Stomach (tissue), 9 donors: ENCODE measurements around the gene ABCD4. TPM values are rescaled to one million over a fixed set of nuclear protein-coding genes. Genes with fewer than 3 reads are reported as not detected.

ENCODE experiments used
- DNase-seq, 2 donors: peaks; one replicate each; pipeline versions ENCODE4 v3.0.0 to v3.0.0-alpha.2; 2013 to 2019
- H3K27ac ChIP-seq, 5 donors: fragments of 200-600 bp in 4 of 5; sonication (generic) in 4 of 5; one replicate each; pipeline ENCODE4 v1.5.1; 2013 to 2019; ENCODE audit warnings: mild to moderate bottlenecking in 1 of 5, moderate library complexity in 1 of 5
- H3K27me3 ChIP-seq, 3 donors: fragments of 200-600 bp; sonication (generic); one replicate each; pipeline ENCODE4 v1.5.1; 2017 to 2019; ENCODE audit warnings: mixed run types in 1 of 3
- H3K36me3 ChIP-seq, 4 donors: fragments of 200-600 bp; sonication (generic); 1 replicate in 3 of 4; 2 replicates in 1 of 4; pipeline ENCODE4 v1.5.1; 2016 to 2019
- H3K4me1 ChIP-seq, 4 donors: fragments of 200-600 bp; sonication (generic); one replicate each; pipeline ENCODE4 v1.5.1; 2016 to 2019
- H3K4me3 ChIP-seq, 4 donors: fragments of 200-600 bp; sonication (generic) in 3 of 4; one replicate each; pipeline ENCODE4 v1.5.1; 2016 to 2019; ENCODE audit warnings: mild to moderate bottlenecking in 1 of 4
- H3K9me3 ChIP-seq, 4 donors: fragments of 200-600 bp; sonication (generic); one replicate each; pipeline ENCODE4 v1.5.1; 2016 to 2019
- CTCF ChIP-seq, 7 experiments: fragments of 450-650 bp in 4 of 7; fragments of 200-600 bp in 3 of 7; sonication (generic) in 3 of 7; IDR thresholded peaks; one replicate each; pipeline ENCODE4 v1.5.1; 2016 to 2019; ENCODE audit warnings: antibody characterized with exemption in 7 of 7, control low read depth in 2 of 7, mild to moderate bottlenecking in 1 of 7
- EP300 ChIP-seq: sonication (generic); formaldehyde crosslinking; IDR thresholded peaks from one replicate; pipeline ENCODE4 v1.6.1; 2017; ENCODE audit warnings: antibody characterized with exemption
- POLR2A ChIP-seq, 4 donors: fragments of 450-650 bp; IDR thresholded peaks; one replicate each; pipeline ENCODE4 v1.6.1; 2016; ENCODE audit warnings: antibody characterized with exemption in 4 of 4, control low read depth in 2 of 4, mild to moderate bottlenecking in 1 of 4, moderate library complexity in 1 of 4
- POLR2AphosphoS5 ChIP-seq, 3 donors: sonication (generic); formaldehyde crosslinking; IDR thresholded peaks; one replicate each; pipeline ENCODE4 v1.6.1; 2016; ENCODE audit warnings: antibody characterized with exemption in 3 of 3
- WGBS, 5 donors: extraction: QIAGEN DNeasy Blood & Tissue Kit in 3 of 5; methylation state at CpG; one replicate each; pipeline versions ENCODE4 v1.1.5 to v1.1.7; 2013 to 2018; 5-methylcytosine and 5-hydroxymethylcytosine counted together
- intact Hi-C: fragments of 100-400 bp; cut with DNase I; formaldehyde crosslinking; loops from one replicate; pipeline ENCODE4 v1.15.1; 2023; ENCODE audit warnings: low total_unique reads
- polyA plus RNA-seq, 3 donors: library from polyadenylated mRNA; stranded (reverse); fragments of 200-250 nt; gene quantifications; one replicate each; pipeline ENCODE4 v1.2.3, GENCODE V29; 2013
- total RNA-seq, 5 donors: library from RNA; depleted of rRNA; stranded (reverse); fragments of >200 nt; gene quantifications; one replicate each; pipeline versions ENCODE4 v1.1.0 to v1.2.3, GENCODE V29; 2014 to 2016
- donor health status: healthy with polysubstance abuse.
- donor health status: Bipolar disorder and iron deficiency.
- donor health status: healthy.

ABCD4 gene
- total and polyA plus RNA-seq, 8 donors, result 18.1 to 108 (median 34.4) TPM

GRCh38 chr14:74309125-74310022, 6.6 kb upstream of the ABCD4 start:
- intact Hi-C loops, result no loop called here
- no peak for TF ChIP-seq EP300
- Histone ChIP-seq H3K36me3 (no peaks in the 10 kb centered on the region), H3K4me1 (no peaks in the 10 kb centered on the region), H3K4me3 (no peak overlapping the region), H3K27me3 (no peaks in the 10 kb centered on the region), H3K27ac (no peak overlapping the region), H3K9me3 (no peaks in the 10 kb centered on the region)
- DNase-seq, result no peak
- WGBS, 5 donors, result 55 to 63% (median 62%) methylated on average over 8 of the region's 8 CpGs

- Histone ChIP-seq H3K36me3 (no peaks in the 10 kb centered on the region), H3K4me1 (no peaks in the 10 kb centered on the region), H3K9me3 (no peaks in the 10 kb centered on the region), H3K27ac (no peak overlapping the region), H3K27me3 (no peaks in the 10 kb centered on the region), H3K4me3 (no peak overlapping the region)
- WGBS, 5 donors, result 72 to 79% (median 76%) methylated on average over 5 of the region's 5 CpGs
- DNase-seq, result no peak
- intact Hi-C loops, result no loop called here
- TF ChIP-seq POLR2AphosphoS5 (IDR thresholded peaks at IDR 0.05), result no peak
- TF ChIP-seq CTCF (IDR thresholded peaks at IDR 0.05), result no peak
- TF ChIP-seq POLR2A (IDR thresholded peaks at IDR 0.05), result no peak
- TF ChIP-seq EP300, result no peak
These were observed 6.0 kb upstream of the ABCD4 start for GRCh38 chr14:74308695-74309094.

DNA sequence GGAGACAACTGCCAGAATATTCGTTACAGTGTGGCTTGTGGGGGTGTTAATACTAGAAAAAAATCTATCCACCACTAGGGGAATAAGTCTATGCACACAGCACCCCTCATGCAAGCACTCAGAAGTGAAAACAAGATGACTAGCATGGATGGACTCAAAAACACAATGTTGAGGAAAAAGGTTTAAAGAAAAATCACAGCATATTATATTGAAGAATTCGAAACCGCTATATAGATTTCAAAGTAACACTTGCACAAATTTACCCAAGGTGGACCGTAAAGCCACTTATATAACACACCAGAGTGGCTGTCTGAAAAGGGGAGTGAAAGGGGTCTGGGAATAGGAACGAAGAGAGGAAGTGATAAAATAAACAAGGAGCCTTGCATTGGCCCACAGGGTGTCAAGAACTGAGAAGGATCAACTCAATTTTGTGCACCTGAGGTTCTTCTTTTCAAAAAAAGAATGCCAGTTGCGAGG, 544 bp downstream of the ABCD4 start:
- peak in 1 of 2 donors; percentile 73 for DNase-seq
- H3K4me3 ChIP-seq, result peak overlapping the region; percentile 92 to 96 (median 95)
- no peaks in the 10 kb centered on the region for H3K27me3 ChIP-seq
- H3K27ac ChIP-seq, result peak overlapping the region; percentile 84 to 91 (median 90)
- H3K4me1 ChIP-seq, result peaks cover 9 to 34% (median 24%) of the 10 kb centered on the region in 4 donors
- no peaks in the 10 kb centered on the region for H3K9me3 ChIP-seq
- peak in 5 of 7 experiments; percentile 12 to 51 (median 30) for TF ChIP-seq CTCF (IDR thresholded peaks at IDR 0.05)
- TF ChIP-seq EP300, result no peak
- no peak for TF ChIP-seq POLR2A (IDR thresholded peaks at IDR 0.05)
- no peak for TF ChIP-seq POLR2AphosphoS5 (IDR thresholded peaks at IDR 0.05)
- 0 to 2% (median 1%) methylated on average over 6 of the region's 6 CpGs for WGBS, 5 donors
- intact Hi-C loops, result no loop called here
- H3K36me3 ChIP-seq, result peaks cover 8 to 28% (median 26%) of the 10 kb centered on the region in 4 donors

DNA sequence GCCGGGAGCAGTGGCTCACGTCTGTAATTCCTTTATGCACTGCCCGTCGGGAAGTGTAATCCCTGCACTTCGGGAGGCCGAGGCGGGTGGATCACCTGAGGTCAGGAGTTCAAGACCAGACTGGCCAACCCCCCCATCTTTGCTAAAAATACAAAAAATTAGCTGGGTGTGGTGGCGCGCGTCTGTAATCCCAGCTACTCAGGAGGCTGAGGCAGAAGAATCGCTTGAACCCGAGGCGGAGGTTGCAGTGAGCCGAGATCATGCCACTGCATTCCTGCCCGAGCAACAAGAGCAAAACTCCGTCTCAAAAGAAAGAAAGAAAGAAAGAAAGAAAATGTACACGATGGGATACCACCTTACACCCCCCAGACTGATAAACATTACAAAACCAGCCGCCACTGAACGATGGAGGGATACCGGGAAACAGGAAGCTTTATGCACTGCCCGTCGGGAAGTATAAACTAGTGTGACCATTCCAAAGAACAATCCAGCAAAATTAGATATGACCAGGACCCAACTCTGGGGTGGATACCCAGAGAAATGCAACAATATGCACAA, 1.1 kb downstream of the ABCD4 start:
- Histone ChIP-seq H3K9me3 (no peaks in the 10 kb centered on the region), H3K27me3 (no peaks in the 10 kb centered on the region), H3K36me3 (peaks cover 11 to 33% (median 31%) of the 10 kb centered on the region in 4 donors), H3K4me1 (peaks cover 9 to 34% (median 24%) of the 10 kb centered on the region in 4 donors), H3K4me3 (peak overlapping the region; percentile 92 to 96 (median 95)), H3K27ac (peak overlapping the region; percentile 13 to 91 (median 90))
- no peak for DNase-seq
- intact Hi-C loops, result no loop called here
- TF ChIP-seq CTCF (IDR thresholded peaks at IDR 0.05), result no peak
- TF ChIP-seq EP300, result no peak
- no peak for TF ChIP-seq POLR2A (IDR thresholded peaks at IDR 0.05)
- TF ChIP-seq POLR2AphosphoS5 (IDR thresholded peaks at IDR 0.05), result no peak
- WGBS, 5 donors, result 8 to 29% (median 21%) methylated on average over 22 of the region's 22 CpGs
